Measurements from ENCODE around the gene WNK2.
A peak's percentile ranks its signal among the peaks of the same experiment; 100 is the strongest.

Gene WNK2

GRCh38 chr9:93295031-93295430, 111.1 kb downstream of the WNK2 start:
- DNase-seq (ENCODE audit: low spot score), result no peak

GRCh38 chr9:93295456-93296076, 111.6 kb downstream of the WNK2 start:
- no peak for DNase-seq (ENCODE audit: low spot score)

DNA sequence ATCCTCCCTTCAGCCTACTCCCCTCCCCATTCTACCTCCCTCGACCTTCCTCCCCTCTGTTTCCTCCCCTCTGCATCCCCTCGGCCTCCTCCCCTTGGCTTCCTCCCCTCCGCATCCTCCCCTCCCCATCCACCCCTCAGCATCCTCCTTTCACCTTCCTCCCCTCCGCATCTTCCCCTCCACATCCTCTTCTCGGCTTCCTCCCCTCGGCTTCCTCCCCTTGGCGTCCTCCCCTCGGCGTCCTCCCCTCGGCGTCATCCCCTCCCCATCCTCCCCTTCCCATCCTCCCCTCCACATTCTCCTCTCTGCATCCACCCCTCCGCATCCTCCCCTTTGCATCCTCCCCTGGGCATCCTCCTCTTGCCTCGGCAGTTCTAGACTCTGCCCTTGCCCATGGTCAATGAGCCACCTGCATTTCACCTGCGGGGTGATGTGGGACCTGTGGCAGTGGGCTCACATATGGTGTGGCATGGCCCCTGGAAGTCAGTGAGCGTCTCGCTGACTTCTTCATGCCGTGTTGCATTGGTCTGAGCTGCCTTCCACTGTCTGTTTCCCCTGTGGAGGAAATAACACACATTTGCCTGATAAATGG, 113.0 kb downstream of the WNK2 start:
- no peak for DNase-seq (ENCODE audit: low spot score)

DNA sequence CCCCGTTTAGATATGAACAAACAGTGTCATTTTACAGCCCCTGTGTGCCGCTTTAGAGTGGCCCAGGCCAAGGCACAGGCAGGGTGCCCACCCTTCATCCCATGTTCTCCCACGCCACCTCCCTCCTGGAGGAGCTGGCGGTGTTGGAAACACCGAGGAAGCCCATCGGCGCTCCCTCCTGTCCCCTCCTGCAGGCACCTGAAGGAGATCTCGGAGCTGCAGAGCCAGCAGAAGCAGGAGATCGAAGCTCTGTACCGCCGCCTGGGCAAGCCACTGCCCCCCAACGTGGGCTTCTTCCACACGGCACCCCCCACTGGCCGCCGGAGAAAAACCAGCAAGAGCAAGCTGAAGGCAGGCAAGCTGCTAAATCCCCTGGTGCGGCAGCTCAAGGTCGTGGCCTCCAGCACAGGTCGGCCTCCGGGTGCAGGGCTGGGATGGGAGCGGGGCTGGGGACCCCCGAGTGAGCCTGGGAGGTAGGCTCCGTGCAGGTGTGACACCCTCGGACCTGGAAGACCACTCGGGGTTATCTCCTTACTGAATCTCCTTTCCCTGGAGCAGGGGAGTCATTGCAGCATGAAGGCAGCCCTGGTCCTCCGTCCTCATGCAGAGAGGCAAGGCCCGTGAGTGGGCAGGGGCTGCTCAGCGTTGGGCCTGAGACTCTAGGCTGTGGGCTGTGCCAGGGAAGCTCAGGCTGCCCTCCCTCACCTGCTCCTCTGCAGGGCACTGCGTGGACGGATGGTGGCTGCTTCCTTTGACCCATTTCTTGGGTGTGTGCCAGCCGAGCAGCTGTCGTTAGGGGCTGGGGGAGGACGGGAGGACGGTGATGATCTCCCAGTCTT, 113.9 kb downstream of the WNK2 start:
- no peak for DNase-seq (ENCODE audit: low spot score)

- no peak for DNase-seq (ENCODE audit: low spot score)
Observed at GRCh38 chr9:93298498-93299417, 114.8 kb downstream of the WNK2 start.

DNA sequence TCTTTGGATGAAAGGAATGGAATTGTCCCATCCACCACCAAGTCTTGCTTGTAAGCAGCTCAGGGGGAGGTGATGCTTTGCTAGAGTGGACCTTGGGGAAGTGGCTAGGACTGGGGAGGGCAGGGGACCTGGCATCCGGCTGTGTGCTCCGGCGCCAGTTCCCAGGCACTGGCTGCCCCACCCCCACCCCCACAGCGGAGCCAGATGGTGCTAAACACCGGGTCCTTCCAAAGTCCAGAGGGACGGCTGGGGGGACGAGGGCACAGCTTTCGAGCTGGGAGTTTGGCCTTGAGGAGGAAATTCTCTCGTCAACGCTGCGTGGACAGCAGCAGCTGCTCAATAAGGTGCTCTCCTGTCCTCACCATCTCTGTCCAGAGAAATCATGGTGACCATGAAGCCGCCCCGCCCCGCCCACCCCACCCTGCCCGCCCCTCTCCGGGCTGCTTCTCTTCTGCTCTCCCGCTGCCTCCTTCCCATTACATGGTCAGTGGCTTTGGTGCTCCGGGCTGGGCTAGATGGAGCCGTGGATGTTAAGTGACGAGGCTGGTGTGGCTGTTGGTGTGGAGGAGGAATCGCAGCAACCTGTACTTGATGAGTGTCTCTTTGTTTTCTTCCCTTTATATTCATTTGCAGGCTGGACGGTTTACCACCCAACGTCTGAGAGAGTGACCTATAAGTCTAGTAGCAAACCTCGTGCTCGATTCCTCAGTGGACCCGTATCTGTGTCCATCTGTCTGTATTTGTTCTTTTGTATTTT, 115.7 kb downstream of the WNK2 start:
- no peak for DNase-seq (ENCODE audit: low spot score)

DNA sequence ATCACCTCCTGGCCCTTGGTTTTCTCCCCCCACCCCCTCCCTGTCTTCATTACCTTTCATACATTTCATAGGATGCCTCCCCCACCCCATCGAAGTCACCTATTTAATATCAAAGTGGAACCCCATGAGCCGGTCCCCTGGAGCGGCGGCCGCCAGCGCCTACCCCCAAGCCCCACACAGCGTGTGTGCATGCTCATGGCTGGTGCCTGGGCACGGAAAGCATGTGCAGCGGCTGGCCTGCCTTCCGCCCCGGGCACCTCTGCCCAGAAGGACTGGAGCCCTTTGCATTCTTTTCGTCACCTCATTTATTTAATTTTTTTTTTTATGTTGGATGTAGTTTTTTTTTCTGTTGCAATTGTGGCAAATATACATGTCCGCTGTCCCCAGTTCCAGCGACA, 116.2 kb downstream of the WNK2 start:
- DNase-seq (ENCODE audit: low spot score), result no peak

GRCh38 chr9:93300585-93301081, 116.7 kb downstream of the WNK2 start:
- no peak for DNase-seq (ENCODE audit: low spot score)

- no peak for DNase-seq (ENCODE audit: low spot score)
Observed at GRCh38 chr9:93301291-93301811, 117.4 kb downstream of the WNK2 start.

GRCh38 chr9:93301911-93302541, 118.1 kb downstream of the WNK2 start:
- no peak for DNase-seq (ENCODE audit: low spot score)

DNA sequence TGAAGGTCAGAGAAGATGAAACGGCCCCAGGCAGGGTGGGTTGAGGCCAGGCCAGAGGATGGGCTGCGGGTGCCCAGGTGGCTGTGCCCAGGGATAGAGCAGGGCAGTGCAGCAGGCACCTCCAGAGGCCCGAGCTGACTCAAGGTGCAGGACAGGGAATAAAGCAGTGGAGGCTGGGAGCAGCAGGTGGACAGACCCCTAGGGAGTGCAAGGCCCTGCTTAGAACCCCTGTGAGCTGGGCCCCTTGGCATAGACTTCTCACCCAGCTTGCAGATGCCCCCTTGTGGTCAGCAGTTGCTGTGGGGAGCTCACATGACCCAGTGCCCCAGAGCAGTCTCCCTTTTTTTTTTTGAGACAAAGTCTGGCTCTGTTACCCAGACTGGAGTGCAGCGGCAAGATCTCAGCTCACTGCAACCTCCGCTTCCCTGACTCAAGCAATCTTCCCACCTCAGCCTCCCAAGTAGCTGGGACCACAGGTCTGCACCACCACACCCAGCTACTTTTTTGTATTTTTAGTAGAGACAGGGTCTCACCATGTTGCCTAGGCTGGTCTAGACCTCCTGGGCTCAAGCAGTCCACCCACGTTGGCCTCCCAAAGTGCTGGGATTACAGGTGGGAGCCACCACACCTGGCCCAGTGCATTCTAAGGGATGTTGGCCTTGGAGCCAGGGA, 118.8 kb downstream of the WNK2 start:
- peak; percentile 74 for DNase-seq (ENCODE audit: low spot score)

GRCh38 chr9:93303258-93303771, 119.4 kb downstream of the WNK2 start:
- no peak for DNase-seq (ENCODE audit: low spot score)

DNA sequence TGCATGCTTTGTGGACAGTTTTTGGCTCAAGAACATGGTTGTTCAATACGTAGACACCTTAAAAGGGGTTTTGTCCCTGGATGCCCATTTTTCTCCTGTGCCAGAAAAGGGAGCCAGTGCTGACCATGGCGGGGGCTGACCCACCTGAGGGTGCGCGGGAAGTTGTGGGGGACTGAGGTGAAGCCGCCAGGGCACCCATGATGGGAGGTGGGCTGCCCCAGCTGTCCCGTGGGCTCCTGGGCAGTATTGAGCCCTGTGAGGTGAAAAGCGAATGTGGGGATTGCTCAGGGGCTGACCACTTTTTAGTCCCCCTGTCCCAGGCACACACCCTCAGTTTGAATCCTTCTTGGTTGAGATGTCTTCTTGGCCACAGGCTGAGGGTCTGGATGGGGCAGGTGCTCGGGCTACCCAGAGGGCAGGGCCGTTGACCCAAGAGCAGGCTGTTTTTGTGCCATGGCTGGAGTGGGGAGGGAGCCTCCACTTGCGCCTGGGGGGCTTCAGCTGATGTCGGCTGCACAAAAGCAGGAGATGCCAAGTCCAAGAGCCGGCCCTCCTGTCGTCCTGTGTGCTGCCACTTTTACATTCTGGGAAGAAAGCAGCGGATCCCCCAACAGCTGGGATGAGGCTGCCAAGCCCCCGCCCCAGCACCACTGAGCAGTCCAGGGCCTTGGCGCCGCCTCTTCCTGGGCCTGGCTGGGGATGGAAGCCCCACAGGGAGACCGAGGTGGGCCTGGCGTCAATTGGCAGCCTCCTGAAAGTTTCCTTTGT, 120.1 kb downstream of the WNK2 start:
- DNase-seq (ENCODE audit: low spot score), result no peak

DNA sequence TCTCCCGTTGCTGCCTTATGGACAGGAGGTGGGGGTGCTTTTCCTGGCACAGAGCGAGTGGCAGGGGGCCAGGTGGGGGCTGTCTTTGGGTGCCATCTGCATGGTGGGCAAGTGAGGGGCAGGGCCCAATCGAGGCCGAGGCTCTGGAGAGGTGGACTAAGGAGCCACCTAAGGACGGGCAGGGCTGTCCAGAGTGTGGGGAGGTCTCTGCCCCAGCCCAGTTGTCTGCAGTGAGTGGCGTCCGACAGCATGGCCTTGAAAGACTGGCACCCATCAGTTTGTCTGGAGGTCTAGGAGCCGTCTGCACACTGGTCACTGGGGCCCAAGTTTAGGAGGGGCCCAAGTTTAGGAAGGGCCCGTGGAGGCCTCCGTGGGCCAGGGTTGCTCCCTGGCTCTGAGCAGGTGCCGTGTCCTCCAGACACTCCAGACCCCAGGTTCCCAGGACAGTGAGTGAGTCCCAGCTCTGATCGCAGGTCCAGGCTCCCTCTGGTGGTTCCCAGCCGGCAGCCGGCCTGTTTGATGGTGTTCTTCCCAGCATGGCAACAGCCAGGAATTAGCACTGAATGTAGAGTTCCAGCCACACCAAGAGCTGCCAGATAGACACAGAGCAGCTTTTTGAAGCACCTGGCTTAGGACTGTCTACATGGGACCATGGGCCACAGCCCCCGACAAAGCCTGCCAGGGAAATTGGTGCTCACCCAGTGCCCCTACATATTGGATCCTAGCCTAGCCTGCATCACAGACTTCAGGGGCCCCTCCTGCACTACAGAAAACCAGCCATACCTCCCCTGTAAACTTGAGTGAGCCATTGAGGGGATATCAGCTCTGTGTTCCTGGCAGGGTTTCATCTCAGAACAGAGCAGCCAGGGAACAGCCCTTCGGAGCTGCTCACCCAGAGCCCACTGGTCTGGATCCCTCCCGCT, 120.9 kb downstream of the WNK2 start:
- peak; percentile 44 for DNase-seq (ENCODE audit: low spot score)

GRCh38 chr9:93305497-93306020, 121.6 kb downstream of the WNK2 start:
- DNase-seq (ENCODE audit: low spot score), result no peak

DNA sequence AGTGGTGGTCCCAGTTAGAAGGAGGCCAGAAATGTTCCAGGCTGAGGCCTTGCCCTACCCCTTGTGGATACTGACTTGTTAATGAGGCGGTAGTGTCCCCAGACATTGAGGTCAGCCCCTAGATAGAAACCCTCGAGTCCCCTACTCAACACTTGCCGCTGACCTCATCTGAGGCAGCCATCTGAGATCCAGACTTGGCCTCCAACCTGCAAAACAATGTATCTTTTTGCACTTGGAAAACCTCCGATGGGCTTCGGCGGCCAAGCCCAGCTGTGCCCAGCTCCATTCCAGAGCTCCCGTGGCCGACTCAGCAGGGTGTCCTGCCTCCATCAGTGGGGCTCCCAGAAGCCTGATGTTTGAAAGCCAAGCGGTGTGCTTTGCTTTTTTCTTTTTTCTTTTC, 122.1 kb downstream of the WNK2 start:
- no peak for DNase-seq (ENCODE audit: low spot score)

GRCh38 chr9:93306579-93307091, 122.7 kb downstream of the WNK2 start:
- no peak for DNase-seq (ENCODE audit: low spot score)
